Fibroblast of lung (primary cell): ENCODE data around the gene FCRLB. TPM values are rescaled to one million over a fixed set of nuclear protein-coding genes. Genes with fewer than 3 reads are reported as not detected.

Experiments used
- DNase-seq, 2 donors: peaks; one replicate each; pipeline versions ENCODE4 v3.0.0 to v3.0.0-alpha.2; 2010; ENCODE audit warnings: low read depth in 2 of 2
- H2AFZ ChIP-seq: 2 replicates; pipeline ENCODE4 v1.5.1; 2012; ENCODE audit warnings: low read length, control low read depth, inconsistent platforms
- H3K27ac ChIP-seq: 2 replicates; pipeline ENCODE4 v1.5.1; 2011; ENCODE audit warnings: low read length, control low read depth; ENCODE audit not compliant: insufficient read depth
- H3K27me3 ChIP-seq: 2 replicates; pipeline ENCODE4 v1.5.1; 2011; ENCODE audit warnings: mild to moderate bottlenecking, low read length; ENCODE audit not compliant: control insufficient read depth, insufficient read depth
- H3K36me3 ChIP-seq: 2 replicates; pipeline ENCODE4 v1.5.1; 2011; ENCODE audit warnings: low read length; ENCODE audit not compliant: control insufficient read depth, insufficient read depth
- H3K4me1 ChIP-seq: 2 replicates; pipeline ENCODE4 v1.5.1; 2011; ENCODE audit warnings: low read length; ENCODE audit not compliant: control insufficient read depth, insufficient read depth; ENCODE audit errors: extremely low read depth
- H3K4me2 ChIP-seq: 2 replicates; pipeline ENCODE4 v1.5.1; 2011; ENCODE audit warnings: low read length, control low read depth; ENCODE audit not compliant: insufficient read depth; ENCODE audit errors: extremely low read depth
- H3K4me3 ChIP-seq, 4 experiments: fragments of 200-600 bp in 1 of 4; sonication (generic) in 1 of 4; replicated peaks in 1 of 4; 2 replicates each; pipeline ENCODE4 v1.5.1; 2011 to 2016; ENCODE audit warnings: low read length in 4 of 4, low read depth in 3 of 4, mild to moderate bottlenecking in 3 of 4, control low read depth in 2 of 4, inconsistent platforms in 1 of 4, mixed read lengths in 1 of 4; ENCODE audit not compliant: insufficient read depth in 1 of 4; ENCODE audit errors: control extremely low read depth in 1 of 4
- H3K79me2 ChIP-seq: 2 replicates; pipeline ENCODE4 v1.5.1; 2012; ENCODE audit warnings: mild to moderate bottlenecking, low read length, inconsistent platforms; ENCODE audit not compliant: control insufficient read depth, insufficient read depth
- H3K9ac ChIP-seq: 2 replicates; pipeline ENCODE4 v1.5.1; 2011; ENCODE audit warnings: mild to moderate bottlenecking, low read length, control low read depth; ENCODE audit not compliant: insufficient read depth
- H3K9me3 ChIP-seq: 2 replicates; pipeline ENCODE4 v1.5.1; 2012; ENCODE audit warnings: low read depth, low read length; ENCODE audit not compliant: control insufficient read depth, insufficient read depth
- H4K20me1 ChIP-seq: 2 replicates; pipeline ENCODE4 v1.5.1; 2011; ENCODE audit warnings: low read length; ENCODE audit not compliant: control insufficient read depth, insufficient read depth; ENCODE audit errors: extremely low read depth
- EZH2 ChIP-seq: IDR thresholded peaks from 2 replicates; pipeline ENCODE4 v1.5.1; 2012; ENCODE audit warnings: low read length, control low read depth, mild to moderate bottlenecking; ENCODE audit errors: missing control alignments
- polyA plus RNA-seq, 2 donors: library from polyadenylated mRNA; depleted of rRNA in 1 of 2; stranded (reverse) in 1 of 2; unstranded in 1 of 2; fragments of >200 nt; gene quantifications; 2 replicates each; pipeline ENCODE4 v1.2.1, GENCODE V29; 2011 to 2012; ENCODE audit warnings: missing spikeins in 1 of 2
- total RNA-seq: library from RNA; depleted of rRNA; stranded (reverse); fragments of >200 nt; gene quantifications from 2 replicates; pipeline ENCODE4 v1.2.1, GENCODE V29; 2014
- TF ChIP-seq, protein P1 (sequence below), 2 donors: IDR thresholded peaks in 1 of 2; conservative IDR thresholded peaks in 1 of 2; 1 replicate in 1 of 2; 2 replicates in 1 of 2; pipeline ENCODE4 v1.5.1; 2011 to 2012; ENCODE audit warnings: low read length in 2 of 2, control low read depth in 1 of 2, inconsistent platforms in 1 of 2, low read depth in 1 of 2, mild to moderate bottlenecking in 1 of 2

The FCRLB gene
- total and polyA plus RNA-seq, 2 donors (not counting 1 experiment from before 2014, with no cell fraction given): 0.45 to 1.2 TPM

GRCh38 chr1:161676441-161676840 is 44.9 kb upstream of the FCRLB start:
- no peak overlapping the region for H3K4me2 ChIP-seq
- H3K27ac ChIP-seq: no peak overlapping the region
- no peak for DNase-seq
- H3K9ac ChIP-seq: no peak overlapping the region
- no peak for TF ChIP-seq EZH2
- TF ChIP-seq, protein P1, sequence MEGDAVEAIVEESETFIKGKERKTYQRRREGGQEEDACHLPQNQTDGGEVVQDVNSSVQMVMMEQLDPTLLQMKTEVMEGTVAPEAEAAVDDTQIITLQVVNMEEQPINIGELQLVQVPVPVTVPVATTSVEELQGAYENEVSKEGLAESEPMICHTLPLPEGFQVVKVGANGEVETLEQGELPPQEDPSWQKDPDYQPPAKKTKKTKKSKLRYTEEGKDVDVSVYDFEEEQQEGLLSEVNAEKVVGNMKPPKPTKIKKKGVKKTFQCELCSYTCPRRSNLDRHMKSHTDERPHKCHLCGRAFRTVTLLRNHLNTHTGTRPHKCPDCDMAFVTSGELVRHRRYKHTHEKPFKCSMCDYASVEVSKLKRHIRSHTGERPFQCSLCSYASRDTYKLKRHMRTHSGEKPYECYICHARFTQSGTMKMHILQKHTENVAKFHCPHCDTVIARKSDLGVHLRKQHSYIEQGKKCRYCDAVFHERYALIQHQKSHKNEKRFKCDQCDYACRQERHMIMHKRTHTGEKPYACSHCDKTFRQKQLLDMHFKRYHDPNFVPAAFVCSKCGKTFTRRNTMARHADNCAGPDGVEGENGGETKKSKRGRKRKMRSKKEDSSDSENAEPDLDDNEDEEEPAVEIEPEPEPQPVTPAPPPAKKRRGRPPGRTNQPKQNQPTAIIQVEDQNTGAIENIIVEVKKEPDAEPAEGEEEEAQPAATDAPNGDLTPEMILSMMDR (conservative IDR thresholded peaks at IDR 0.05 in 1 of 2, IDR thresholded peaks at IDR 0.05 in 1 of 2; ENCODE audit: low read depth in 1 of 2, low read length in 2 of 2): no peak
- H3K27me3 ChIP-seq: no peaks in the 10 kb centered on the region
- H3K9me3 ChIP-seq: no peaks in the 10 kb centered on the region
- H3K36me3 ChIP-seq: no peaks in the 10 kb centered on the region
- no peaks in the 10 kb centered on the region for H4K20me1 ChIP-seq
- no peaks in the 10 kb centered on the region for H3K4me1 ChIP-seq
- H2AFZ ChIP-seq: no peak overlapping the region
- no peak overlapping the region for H3K4me3 ChIP-seq
- no peaks in the 10 kb centered on the region for H3K79me2 ChIP-seq

DNA sequence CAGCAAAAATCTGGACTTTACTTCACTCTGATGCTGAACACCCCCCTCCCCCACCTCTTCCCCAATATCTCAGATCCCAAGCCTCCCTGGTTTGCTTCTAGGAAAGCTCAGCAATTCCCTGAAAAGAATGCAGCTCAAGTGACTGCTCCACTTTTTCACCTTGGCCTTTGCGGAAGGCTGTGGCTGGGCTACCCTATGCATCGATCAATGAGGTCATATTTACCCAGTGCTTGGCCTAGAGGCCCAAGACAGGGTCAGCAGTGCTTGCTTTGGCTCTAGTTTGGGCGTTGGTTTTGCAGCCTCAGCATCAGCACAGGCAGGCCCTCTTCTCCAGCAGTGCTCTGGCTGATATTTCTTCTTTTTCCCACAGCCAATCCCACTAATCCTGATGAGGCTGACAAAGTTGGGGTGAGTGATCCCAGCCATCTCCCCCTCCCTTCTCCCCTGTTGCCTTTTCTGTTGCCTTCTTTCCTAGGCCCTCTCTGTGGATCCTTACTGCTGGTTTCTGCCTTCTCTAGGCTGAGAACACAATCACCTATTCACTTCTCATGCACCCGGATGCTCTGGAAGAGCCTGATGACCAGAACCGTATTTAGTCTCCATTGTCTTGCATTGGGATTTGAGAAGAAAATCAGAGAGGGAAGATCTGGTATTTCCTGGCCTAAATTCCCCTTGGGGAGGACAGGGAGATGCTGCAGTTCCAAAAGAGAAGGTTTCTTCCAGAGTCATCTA is 44.2 kb upstream of the FCRLB start:
- TF ChIP-seq, protein P1 (conservative IDR thresholded peaks at IDR 0.05 in 1 of 2, IDR thresholded peaks at IDR 0.05 in 1 of 2; ENCODE audit: low read depth in 1 of 2, low read length in 2 of 2): no peak
- TF ChIP-seq EZH2: no peak
- peaks cover 3% of the 10 kb centered on the region for H3K27me3 ChIP-seq
- no peak overlapping the region for H3K9ac ChIP-seq
- no peaks in the 10 kb centered on the region for H4K20me1 ChIP-seq
- H3K79me2 ChIP-seq: no peaks in the 10 kb centered on the region
- no peaks in the 10 kb centered on the region for H3K36me3 ChIP-seq
- H3K4me1 ChIP-seq: no peaks in the 10 kb centered on the region
- H2AFZ ChIP-seq: no peak overlapping the region
- no peak overlapping the region for H3K4me2 ChIP-seq
- H3K9me3 ChIP-seq: no peaks in the 10 kb centered on the region
- H3K27ac ChIP-seq: no peak overlapping the region
- no peak for DNase-seq
- H3K4me3 ChIP-seq: no peak overlapping the region

DNA sequence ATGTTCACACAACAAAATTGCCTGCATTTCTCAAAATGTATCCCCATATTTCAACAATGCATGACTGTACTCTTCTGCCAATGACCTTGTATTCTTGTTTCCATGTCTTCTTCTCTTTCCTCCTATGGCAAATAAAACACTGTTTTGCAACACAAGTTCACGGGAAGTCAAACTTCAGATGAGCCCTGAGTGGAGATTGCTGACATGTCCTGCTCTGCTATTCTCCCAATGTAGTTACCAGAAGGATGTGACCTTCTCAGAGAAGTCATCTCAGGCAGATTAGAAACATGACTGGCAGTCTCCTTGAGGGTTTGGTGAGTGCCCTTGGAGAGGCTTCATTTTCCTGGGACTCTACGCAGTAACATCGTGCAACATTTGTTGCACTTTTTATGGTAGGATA is 42.8 kb upstream of the FCRLB start:
- no peaks in the 10 kb centered on the region for H3K9me3 ChIP-seq
- H3K4me3 ChIP-seq: no peak overlapping the region
- no peaks in the 10 kb centered on the region for H4K20me1 ChIP-seq
- H3K36me3 ChIP-seq: no peaks in the 10 kb centered on the region
- H3K9ac ChIP-seq: no peak overlapping the region
- no peak for TF ChIP-seq EZH2
- TF ChIP-seq, protein P1 (conservative IDR thresholded peaks at IDR 0.05 in 1 of 2, IDR thresholded peaks at IDR 0.05 in 1 of 2; ENCODE audit: low read depth in 1 of 2, low read length in 2 of 2): no peak
- DNase-seq: no peak
- H2AFZ ChIP-seq: no peak overlapping the region
- no peak overlapping the region for H3K4me2 ChIP-seq
- no peaks in the 10 kb centered on the region for H3K79me2 ChIP-seq
- H3K27ac ChIP-seq: no peak overlapping the region
- no peaks in the 10 kb centered on the region for H3K4me1 ChIP-seq
- H3K27me3 ChIP-seq: peaks cover 3% of the 10 kb centered on the region
